Stimulated activated CD4-positive, alpha-beta T cell treated with anti-CD3 and anti-CD28 coated beads, Interleukin-2, amount 100 ng/mL, for 48 hours (primary cell): ENCODE results near the gene PITRM1.

Experiments used
- DNase-seq, 2 donors: peaks; one replicate each; pipeline ENCODE4 v3.0.0-alpha.2; 2020

The PITRM1 gene

DNA sequence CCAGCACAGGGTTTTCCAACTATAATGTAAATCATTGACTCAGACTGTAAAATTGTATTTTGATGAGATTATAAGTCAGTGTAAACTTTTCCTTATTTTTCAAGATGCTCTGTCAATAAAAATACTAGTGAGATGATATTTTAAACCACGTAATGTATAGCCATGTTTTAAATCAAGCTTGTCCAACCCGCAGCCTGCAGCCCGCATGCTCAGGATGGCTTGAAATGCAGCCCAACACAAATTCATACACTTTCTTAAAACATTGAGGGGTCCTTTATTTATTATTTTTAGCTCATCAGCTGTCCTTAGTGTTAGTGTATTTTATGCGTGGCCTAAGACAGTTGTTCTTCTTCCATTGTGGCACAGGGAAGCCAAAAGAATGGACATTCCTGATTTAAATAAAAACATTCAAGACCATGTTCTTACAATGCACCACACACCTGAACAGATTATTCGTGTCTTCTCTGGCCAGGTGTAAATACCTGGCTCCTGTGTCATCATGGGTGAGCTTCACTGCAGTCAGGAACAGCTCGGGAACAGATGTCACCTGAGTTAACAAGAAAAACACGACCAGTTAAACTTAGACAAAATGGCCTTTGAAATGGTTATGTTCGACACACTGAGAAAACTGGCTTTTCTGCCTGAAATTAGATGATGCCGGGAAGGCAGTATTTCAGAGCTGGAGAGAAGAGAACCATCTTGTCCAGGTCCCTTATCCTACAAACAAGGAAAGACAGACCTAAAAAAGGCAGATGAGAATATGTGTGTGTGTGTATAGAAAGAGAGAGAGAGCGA, 5.9 kb downstream of the PITRM1 start:
- DNase-seq = no peak

DNA sequence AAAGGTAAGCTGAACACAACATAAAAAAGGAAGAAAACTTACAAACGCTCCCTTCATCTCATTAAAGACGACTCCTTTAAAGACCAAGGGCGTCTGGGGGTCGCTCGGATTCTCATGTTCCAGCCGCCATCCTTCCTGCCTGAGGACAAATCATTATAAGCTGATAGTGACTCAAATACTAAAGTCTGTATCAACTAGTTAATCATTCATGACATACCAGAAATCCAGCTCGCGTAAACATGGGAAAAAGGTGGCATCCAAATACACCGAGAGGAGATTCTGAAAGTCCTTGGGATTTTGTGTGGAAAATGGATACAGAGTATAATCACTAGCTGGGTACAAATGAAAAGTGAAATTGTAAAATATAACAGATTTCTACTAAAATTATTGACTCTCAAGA, 7.4 kb downstream of the PITRM1 start:
- DNase-seq = no peak

DNA sequence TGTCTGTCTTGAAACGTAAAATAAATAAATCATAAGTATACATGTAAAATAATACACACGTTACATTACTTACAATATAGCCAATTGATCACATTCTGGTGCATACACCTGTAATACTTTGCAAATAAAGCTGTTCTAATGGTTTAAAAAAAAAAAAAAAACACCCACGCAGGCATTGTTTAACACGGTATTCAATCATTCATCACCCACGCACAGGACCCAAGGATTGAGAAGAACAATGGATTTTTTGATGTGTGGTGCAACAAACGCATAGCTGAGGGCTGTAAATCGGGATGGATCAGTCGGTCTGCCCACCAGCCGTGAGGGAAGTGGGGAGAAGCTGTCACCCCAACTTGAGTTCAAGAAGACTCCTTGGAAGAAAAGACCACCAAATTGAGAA, 8.7 kb downstream of the PITRM1 start:
- DNase-seq = no peak

DNA sequence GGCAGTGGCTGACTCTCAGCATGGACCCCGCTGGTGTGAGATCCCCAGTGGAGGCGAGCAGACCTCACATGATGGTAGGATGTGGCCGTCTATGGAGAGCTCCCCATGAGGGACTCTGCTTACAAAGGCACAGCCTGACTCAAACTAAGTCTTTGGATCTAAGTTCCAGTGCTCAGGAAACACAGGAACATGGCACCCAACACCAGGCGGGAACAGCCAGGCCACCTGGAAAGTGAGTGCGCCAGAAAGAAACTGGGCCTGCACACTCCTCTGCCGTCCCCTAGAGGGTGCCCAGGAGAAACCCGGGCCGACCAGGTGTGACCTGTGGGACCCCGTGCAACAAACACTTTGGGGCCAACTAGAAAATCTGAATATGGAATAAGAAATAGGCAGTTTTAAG, 10.0 kb downstream of the PITRM1 start:
- no peak for DNase-seq

DNA sequence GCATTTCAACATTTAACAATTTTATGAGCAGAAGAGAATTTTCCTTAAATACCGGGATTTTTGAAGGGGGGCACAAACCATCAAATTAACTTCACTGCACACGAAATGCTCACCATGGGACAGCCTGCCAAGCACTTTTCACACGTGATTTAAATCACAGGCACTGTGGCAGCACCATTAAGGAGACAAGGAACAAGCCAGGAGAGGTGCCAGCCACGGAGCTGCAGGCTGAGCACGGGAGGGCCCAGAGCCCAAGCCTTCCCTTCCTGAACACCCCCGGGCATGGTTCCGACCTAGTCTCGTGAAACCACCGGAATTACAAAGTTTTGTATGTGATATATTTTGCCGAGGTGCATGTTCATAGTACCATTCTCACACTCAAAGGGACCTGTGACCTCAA, 13.4 kb downstream of the PITRM1 start:
- no peak for DNase-seq

DNA sequence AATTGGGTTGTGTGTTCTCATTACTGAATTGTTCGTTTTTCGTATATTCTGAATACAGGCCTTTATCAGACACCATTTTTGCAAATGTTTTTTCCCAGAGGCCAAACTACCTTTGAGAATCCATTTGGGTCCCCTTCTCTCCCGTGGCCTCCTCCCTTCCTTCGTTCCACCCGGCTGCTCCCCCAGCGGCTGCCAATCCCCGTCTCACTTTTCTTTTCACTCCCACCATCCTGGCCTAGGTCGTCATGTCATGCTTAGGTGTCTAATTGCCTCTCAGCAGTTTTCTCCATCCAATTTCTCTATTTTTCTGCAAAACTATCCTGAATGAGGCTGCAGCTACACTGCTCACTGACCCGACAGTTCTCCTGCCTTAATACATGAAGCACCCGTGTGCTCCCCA, 17.9 kb downstream of the PITRM1 start:
- no peak for DNase-seq

DNA sequence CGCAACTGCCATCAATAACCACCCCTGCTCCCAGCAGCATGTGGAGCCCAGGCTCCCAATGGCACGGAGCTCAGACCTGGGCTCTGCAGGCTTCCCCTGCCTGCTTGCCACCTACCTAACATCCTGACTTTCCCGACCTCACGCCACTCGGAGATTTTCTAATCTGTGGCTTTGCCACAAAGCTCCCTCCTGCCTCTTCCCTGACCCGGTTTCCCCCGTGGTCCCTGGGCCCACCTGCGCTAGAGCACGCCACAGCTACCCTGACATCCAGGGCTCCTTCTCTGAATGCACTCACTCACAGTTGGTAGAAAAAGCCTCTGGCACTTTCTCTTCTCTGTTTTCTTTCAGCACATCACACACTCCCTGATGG, 20.0 kb downstream of the PITRM1 start:
- DNase-seq = no peak

DNA sequence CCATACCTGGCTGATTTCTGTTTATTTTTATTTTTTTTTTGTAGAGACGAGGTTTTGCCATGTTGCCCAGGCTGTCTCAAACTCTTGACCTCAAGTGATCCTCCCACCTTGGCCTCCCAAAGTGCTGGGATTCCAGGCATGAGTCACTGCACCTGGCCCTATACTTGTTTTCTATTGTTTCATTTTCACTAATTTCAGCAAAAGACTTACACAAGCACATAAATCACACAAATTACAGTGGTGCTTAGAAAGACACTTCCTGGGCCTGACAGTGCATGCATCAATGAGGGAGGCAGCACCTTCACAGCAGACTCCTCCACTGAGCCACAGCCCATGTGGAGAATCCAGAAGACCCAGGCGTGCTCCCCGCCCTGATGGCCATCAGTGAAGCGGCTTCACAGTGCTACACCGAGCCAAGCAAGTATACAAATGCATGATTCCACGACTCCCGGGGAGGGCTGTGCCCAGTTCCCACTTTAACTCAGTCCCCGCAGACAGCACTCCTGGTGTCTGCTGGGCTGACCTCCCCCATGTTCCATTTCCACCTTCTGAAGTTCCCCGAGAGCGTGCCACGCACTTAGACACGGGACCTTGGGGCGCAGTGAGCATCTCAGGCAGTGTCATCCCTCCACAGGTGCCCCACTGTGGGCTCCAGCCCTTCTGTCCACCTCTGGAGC, 20.6 kb downstream of the PITRM1 start:
- DNase-seq = no peak

DNA sequence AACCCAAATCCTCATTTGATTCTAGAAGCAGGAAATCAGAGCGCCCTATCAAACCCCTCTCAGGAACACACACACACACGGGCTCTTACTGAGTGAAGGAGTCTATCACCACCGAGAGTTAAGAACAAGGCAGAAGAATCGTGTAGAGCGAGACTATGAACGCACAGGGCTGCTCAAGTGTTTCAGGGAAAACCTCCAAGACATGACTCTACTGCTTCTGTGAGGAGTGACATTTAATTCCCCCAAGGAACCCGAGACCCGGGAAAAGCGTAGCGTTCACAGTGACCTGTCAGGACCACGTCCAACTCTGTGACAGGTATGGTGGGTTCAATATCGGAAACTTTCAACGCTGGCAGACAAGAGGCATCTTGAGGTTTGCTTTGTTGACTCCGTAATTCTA, 21.6 kb downstream of the PITRM1 start:
- no peak for DNase-seq

DNA sequence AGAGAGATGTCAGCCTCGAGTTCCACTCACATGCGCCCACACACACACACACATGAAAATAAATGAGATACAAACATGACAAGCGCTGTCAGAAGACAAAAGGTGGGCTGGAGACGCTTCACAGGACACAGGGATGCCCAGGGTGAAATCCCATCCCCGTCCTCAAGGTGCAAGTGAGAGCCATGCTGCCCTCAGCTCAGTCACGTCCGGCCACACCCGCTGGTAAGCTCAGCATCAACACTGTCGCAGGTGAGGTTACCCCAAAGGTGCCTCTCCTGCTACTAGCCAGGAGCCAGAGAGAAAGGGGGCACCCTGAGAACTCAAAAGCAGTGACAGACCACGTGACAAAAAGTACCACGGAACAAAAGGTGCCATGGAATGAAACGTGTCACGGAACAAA, 22.2 kb downstream of the PITRM1 start:
- no peak for DNase-seq

DNA sequence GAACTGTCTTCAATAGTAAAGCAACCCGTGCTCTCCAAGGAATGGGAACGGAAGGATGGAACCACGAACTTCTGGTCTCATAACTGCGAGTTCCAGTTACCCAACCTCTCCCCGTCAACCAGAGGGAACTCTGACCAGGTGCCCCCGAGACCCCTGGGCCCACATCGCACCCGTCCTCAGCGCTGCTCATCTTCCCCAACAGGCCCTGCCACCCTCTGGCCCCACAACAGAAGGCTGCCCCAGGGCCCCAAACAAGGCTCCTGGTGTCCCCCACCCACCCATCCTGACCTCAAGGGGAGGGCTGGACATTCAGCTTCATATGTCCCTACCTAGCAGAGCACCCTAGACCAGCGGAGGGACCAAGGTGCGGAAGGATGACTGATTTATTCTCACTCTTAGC, 22.7 kb downstream of the PITRM1 start:
- DNase-seq = no peak

DNA sequence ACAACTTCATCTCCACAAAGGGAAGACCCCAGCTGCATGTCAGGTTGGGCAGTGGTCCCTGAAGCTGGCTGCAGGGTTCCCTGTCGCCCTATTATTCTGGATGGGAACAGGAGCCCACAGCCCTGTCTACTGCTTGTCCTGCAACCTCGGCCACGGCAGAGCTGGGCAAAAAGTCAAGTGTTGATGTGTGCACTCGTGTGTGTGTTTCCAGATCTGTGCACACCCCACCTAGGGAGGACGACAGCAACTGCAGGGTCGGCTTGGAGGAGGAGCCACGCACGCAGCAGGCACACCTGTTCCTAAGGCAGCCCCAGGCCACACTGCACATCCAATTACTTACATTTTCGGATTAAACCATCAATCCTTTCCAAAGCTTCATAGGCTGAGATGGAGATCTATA, 23.6 kb downstream of the PITRM1 start:
- DNase-seq = no peak

DNA sequence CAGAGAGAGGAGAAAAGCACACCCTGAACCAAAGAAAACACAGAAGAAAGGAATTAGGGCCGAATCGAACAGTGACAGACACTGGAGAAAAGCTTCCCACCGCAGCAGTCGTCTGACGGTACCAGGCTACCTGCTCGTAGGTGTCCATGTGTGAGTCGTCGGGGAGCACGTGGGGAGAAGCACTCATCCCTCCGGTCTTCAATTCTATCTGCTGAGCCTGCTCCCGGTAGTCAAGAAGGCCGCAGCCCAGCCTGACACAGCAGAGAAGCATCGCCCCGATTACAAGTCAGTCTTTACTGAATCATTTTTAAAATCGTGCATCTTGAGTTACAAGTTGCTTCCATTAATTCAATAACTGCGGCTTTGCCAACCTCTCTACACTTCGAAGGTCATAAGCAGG, 24.5 kb downstream of the PITRM1 start:
- DNase-seq = no peak

DNA sequence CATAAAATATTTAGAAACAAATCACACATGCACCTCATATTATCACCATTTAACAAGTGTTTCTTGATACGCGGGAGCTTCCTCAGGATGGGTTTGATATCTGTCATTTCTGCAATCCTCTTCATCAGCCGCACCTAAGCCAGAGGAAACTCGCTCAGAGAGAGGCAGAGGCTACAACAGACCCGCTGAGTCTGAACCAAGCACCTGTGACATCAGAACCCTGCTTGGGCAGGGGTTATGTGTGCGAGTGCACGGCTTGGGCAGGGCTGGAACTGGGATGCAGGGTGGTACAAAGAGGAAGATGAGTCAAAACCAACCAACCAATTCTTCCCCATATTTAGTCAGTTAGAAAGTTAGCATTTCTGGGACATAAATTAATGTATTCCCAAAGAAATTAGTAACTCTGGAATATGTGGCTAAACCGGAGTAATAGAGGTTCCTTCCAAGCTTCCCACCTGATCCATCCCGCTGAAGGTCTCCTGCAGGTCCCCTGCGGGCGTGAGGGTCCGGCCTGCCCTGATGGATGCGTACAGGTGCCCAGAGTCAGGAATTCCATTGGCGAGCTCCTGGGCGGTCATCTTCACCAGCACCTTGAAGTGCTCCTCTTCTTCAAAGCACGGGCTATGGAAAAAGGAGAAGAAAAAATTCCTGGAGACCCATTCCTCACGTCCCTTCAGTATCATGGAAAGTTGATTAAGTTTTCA, 25.3 kb downstream of the PITRM1 start:
- no peak for DNase-seq

DNA sequence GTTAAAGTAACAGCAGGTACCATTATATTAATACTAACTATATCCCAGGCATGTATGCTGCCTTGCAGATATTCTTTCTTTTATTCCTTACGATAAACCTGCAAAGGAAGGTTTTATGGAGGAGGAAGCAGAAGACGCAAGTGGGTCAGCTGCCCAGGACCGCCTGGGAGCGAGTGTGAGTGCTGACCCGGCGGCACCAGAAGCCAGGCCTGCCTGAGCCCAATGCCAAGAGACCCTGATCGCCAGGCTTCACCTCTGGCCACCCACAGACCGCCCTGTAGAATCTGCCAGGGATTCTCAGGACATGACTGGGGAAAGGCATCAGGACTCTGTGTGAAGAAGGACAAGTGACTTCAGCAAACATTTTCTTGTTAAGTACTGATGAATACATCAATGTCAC, 26.3 kb downstream of the PITRM1 start:
- DNase-seq = no peak

DNA sequence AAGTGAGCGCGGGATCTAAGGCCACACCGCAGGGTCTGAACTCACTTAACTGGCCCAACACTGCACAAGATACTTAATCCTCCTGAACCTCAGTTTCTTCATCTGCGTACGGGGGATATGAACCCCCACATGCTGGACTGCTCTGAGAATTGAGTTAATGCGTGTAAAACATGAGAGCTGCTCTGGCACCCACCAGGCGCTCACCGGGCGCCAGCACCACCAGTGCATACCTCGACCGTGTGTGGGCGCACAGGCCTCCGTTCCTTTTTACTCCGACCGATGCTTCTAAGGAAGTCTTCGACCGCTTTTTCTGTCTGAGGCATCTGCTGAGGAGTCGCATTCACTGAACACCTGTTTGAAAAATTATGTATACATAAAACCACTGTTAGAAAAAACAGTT, 27.2 kb downstream of the PITRM1 start:
- no peak for DNase-seq

DNA sequence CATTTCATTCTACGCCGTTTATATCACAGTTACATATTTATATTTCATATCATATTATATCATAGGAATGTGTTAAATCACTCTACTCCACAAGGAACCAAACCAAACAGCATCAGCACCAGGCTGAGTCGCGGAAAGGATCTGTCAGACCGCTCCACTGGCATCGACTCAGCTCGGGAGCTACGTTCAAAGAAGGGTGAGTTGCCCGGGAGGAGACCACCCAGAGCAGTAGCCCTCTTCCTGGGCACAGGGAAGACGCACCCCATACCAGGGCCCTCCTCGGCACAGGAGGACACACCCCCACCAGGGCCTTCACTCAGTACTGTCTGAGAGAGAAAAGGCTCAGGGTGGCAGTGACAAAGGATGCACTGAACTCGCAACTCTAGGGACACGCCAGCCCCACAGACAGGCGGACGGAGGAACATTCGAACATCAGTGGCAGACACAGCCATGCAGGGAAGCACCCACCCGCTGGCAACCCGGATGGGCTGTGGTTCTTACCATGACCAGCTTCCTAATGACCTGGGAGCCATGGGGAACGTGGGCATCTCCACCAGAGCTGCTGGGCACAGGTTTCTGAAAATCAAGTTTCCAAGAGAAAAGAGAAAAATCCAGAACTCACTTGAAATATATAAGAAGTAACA, 28.7 kb downstream of the PITRM1 start:
- no peak for DNase-seq

DNA sequence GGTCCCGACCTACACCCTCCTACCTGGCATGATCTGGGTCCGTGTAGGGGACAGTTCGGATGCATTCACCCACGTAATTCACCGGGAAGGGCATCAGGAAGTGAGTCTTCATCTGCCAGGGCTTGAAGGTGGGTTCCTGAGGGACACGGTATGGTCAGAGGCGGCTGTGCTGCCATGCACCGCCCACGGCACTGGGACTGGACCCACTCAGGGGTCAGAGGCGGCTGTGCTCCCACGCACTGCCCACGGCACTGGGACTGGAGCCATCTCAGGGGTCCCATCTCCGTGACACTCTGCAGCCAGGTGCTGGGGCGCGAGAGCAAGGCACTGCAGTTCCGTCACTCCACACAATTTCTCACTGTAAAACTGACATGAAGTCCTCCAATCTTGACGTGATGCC, 29.2 kb downstream of the PITRM1 start:
- DNase-seq = no peak

DNA sequence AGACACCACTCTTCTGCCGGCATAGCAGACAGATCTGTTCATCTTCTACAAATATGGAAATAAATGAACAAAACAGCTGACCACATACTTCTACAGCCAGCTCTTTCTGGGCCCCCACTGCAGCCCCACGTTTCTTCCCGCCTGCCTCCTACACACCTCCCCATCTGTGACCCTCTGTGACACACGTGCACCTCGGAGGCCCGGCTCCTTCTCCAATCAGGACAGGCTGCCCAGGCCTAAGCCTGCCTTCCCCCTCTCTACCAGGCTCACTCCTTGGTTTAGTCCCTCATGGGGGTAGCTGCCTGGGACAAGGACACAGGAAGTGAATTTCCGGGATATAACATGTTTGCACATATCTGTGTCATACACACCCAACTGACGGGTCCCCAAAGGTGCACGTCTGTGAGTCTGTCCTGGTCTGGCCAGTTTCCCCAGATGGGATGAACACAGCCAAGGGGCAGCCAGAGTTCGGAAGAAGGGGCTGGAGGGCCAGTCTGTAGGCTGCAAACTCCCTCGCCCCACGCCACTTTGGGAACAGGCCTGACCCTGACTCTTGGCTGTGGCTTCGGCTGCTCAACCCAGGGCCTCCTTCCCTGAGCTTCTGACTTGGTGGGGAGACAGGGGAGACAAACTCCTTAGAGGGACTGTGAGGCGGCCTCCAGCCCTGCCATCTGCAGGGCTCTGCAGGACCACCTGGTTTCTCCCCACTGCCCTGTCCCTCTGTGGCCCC, 30.3 kb downstream of the PITRM1 start:
- no peak for DNase-seq

DNA sequence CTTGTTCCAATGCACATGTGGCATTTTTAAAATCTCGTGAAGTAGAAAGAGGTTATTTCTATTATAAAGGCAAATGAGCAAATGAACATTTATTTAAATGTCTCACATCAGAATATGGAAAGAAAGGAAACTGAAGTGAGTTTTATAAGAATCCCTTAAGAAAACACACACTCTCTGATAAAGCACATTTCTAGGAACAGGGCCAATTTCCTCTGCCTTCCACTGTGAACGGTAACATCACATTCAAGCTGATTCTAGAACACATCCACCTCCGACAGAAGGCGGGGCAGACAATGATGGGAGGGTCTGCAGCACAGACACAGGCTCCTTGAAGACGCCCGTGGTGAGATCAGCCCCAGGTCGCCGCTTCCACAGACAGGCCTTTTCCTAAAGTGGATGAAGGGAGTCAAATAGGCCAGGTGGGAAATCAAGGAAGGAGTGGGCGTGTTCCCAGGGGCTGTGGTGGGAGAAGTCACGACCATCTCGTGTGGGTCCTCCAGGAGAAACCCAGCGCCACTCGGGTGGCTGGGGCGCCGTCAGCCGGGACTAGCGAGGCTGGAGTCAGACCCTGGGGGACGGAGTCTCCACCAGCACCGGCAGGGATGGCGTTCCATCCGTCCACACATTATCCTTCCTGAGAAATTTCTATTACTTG, 31.1 kb downstream of the PITRM1 start:
- DNase-seq = no peak

DNA sequence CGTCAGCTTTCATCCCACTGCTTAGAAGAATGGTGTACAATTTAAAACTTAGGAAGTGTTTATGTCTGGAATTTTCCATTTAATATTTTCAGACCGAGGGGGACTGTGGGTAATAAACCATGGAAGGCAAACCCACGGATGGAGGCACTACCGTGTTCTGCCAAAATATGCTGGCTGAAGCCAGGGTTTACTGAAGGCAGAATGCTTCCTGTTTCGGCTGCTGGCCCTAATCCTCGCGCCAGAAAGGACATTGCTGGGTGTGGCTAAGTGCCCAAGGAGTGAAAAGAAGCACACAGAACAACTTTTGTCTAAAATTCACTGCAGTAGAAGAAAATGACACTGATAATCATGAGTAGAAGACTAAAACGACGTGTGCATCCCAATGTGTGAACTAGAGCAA, 32.3 kb downstream of the PITRM1 start:
- DNase-seq = no peak

DNA sequence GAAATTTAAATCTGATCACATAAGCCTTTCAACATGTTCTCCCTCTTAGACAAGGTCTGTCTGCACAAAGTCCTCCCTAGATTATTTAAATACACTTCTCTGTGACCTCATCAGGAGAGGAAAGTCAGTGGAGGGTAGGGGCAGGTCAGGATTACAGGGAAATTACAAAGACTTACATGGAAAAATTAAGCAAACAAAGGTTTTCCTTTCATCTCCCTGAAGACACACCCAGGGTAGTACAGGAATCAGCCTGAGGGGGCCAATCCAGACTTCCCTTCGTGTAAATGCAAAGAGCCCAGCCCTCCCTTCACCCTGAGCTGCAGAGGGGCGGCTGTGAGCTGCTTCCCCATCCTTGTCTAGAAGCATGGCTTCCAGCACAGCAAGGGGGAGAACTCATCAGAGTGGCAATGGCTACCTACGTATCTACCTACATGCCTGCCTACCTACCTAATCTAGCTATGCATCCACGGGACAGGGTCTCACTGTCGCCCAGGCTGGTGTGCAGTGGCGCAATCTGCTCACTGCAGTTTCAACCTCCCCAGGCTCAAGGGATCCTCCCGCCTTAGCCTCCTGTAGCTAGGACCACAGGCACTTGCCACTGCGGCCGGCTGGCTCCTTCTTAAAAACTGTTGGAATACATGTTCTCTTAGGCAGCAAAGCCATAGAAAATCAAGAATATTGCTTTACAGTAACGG, 33.2 kb downstream of the PITRM1 start:
- no peak for DNase-seq
